ENCODE data around the gene REX1BD. TPM values are rescaled to one million over a fixed set of nuclear protein-coding genes. Genes with fewer than 3 reads are reported as not detected.
"Not testable (repeated sequence)": the region's sequence is repeated elsewhere in the genome, so short reads cannot be mapped to it uniquely, and the experiment has no call there.

Gene REX1BD
- total RNA-seq, 1 donor from 2014 or later: 23.4 TPM

- no peak for DNase-seq
Observed at GRCh38 chr19:18577365-18577914, 11.2 kb upstream of the REX1BD start.

GRCh38 chr19:18580311-18580710 lies 8.3 kb upstream of the REX1BD start:
- no peak for DNase-seq

GRCh38 chr19:18586306-18586705 lies 2.3 kb upstream of the REX1BD start:
- DNase-seq: no peak

GRCh38 chr19:18587561-18587960 lies 1.0 kb upstream of the REX1BD start:
- no peak for DNase-seq

- DNase-seq: no peak
Observed at GRCh38 chr19:18587962-18588610, 512 bp upstream of the REX1BD start.

GRCh38 chr19:18589380-18590272 lies 1.0 kb downstream of the REX1BD start:
- peak; percentile 52 for DNase-seq

GRCh38 chr19:18590273-18591272 lies 2.0 kb downstream of the REX1BD start:
- peak; percentile 41 for DNase-seq

GRCh38 chr19:18591735-18592385 lies 3.3 kb downstream of the REX1BD start:
- peak; percentile 67 for DNase-seq

- not testable (repeated sequence) for DNase-seq
Observed at GRCh38 chr19:18592732-18593131, 4.1 kb downstream of the REX1BD start.

- DNase-seq: no peak
Observed at GRCh38 chr19:18593367-18594095, 4.9 kb downstream of the REX1BD start.

- peak; percentile 63 for DNase-seq
Observed at GRCh38 chr19:18594096-18594823, 5.7 kb downstream of the REX1BD start.

GRCh38 chr19:18594824-18595373 lies 6.3 kb downstream of the REX1BD start:
- no peak for DNase-seq

GRCh38 chr19:18595475-18595874 lies 6.9 kb downstream of the REX1BD start:
- DNase-seq: no peak

GRCh38 chr19:18596752-18597157 lies 8.2 kb downstream of the REX1BD start:
- no peak for DNase-seq

- DNase-seq: no peak
Observed at GRCh38 chr19:18597809-18598660, 9.4 kb downstream of the REX1BD start.

GRCh38 chr19:18599485-18599884 lies 10.9 kb downstream of the REX1BD start:
- DNase-seq: no peak

- DNase-seq: not testable (repeated sequence)
Observed at GRCh38 chr19:18600692-18601397, 12.2 kb downstream of the REX1BD start.

- no peak for DNase-seq
Observed at GRCh38 chr19:18601875-18602274, 13.3 kb downstream of the REX1BD start.

Measured in skin of body (tissue), 2 donors.